HPDE6-E6E7 (cell line): ENCODE data around the gene MARCHF3.

Experiments
- DNase-seq: peaks from one replicate; pipeline ENCODE4 v3.0.0; 2011; ENCODE audit warnings: missing footprints; ENCODE audit errors: extremely low spot score

MARCHF3 gene

DNA sequence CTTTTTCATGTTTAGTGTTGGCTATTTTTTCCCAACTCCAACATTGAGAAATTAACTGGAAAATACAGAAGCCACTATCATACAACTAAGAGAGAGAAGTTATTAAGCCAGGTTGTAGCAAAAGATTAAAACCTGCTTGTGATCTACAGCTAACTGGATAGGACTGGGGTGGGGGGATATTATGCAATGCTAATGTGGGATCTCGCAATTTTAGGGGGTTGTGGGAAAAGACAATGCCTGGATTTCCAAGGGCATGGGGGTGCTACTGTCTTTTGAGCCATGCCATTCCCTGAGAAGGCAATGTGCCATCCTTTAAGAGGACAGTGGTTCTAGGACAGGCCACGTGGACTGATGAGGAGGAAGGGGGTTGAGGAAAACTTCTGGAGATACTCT lies 46.5 kb downstream of the MARCHF3 start:
- DNase-seq, result no peak

DNA sequence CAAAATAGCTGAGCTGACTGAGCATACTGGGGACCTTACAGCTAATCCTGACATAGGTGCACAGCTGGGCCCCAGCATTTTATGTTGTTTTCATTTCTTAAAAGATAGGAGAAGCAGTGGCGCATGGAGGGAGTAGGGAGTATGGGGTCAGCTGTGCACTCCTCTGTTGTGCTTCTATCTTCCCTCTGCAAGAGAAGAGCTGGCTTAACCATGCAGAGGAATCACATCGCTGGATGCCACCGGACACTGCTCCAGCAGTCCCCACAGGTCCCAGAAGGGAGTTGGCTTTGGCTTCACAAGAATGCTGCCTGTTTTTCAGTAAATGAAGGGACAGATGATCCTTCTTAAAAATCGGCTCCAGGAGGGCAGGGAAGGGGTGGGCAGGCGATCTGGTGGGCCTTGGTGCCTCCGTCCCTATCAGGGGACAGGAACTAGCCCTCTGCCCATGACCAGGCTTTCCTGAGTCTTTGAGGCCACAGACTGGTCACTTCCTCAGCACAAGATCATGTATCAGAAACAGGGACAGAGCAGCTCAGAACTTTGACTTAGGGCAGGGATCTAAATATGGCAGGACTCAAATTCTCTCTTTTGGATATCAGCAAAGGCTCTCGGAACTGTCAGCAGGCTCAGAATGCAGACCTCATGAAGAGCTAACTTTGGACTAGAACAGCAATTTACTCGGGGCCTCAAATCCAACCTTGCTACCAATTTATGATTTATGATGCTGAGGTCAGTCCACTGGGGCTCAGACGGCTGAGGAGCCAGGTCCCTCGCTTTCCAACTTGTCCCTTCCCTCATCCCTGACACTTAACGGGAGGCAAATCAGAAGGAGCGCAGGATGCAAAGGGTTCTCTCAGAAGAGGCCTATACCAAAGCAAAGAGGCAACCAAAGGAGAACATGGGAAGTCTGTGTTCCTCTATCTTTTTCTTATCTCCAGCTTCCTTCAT lies 47.2 kb downstream of the MARCHF3 start:
- DNase-seq, result no peak

DNA sequence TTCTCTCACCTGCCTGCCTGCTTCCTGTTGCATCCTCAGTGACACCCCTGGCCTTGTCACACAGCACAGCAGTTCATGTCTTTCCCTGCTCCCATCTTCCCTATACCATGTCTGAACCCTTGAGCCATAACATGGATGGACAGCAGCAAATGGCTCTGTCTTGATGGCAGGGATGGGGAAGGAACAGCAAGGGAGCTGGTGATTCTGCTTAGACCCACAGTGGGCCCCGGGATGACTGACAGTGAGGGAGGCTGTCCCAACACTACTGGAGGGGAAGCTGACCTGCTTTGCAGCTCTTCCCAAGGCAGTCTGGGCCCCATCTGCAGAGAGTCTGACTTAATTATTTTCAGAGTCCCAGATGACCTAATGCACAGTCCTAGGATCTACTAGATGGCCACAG lies 48.2 kb downstream of the MARCHF3 start:
- no peak for DNase-seq

DNA sequence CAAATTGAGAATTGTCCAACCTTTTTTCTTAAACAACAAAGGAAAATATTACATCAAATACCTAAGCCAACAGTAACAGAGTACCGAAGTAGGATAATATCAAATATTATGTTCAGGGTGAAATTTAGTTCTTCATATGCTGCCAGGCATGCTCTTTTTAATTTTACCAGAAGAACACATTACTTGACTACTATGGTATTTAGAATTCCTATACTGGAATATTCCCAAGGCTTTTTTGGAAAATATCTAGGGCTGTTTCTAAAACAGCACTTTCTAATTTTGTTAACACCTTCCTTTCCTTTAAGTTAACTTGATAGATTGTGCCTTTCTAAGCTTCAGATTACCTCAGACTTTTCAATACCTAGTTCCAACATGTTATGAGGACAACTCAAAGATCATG lies 48.7 kb downstream of the MARCHF3 start:
- DNase-seq, result no peak

DNA sequence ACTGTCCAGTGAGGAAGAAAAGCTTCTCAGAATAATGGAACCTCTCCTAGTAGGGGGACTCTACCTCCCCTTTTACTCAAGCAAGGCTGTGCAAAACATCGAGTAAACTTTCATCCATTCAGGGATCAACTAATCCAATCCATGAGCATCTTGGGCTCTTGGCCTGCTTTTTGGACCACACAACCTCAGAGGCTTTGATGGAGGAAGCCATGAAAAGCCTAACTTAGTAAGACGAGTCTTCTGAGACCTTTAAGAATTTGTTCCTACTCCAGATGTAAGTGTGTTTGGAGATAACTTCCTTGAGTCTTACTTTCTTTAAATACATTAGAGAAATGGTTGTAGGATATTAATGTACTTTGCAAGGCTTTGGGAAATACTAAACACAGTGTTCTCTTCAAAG lies 49.1 kb downstream of the MARCHF3 start:
- no peak for DNase-seq

DNA sequence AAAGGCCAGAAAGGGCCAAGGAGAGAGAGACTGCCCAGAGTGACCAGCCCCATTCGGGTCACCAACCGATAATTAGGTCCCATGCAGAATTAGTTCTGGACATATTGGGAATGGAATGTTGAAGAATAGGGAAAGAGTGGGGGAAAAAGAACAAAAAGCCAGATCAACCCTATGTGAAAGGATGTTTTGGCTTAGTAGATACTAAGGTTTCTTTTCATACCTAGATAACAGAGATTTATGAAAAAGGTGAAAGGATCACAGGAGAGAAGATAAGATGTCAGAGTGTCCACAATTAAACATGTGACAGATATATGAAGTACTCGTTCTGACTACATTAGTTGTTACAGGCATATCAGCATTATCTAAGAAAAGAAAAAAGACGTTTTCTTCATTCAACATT lies 52.1 kb downstream of the MARCHF3 start:
- no peak for DNase-seq

DNA sequence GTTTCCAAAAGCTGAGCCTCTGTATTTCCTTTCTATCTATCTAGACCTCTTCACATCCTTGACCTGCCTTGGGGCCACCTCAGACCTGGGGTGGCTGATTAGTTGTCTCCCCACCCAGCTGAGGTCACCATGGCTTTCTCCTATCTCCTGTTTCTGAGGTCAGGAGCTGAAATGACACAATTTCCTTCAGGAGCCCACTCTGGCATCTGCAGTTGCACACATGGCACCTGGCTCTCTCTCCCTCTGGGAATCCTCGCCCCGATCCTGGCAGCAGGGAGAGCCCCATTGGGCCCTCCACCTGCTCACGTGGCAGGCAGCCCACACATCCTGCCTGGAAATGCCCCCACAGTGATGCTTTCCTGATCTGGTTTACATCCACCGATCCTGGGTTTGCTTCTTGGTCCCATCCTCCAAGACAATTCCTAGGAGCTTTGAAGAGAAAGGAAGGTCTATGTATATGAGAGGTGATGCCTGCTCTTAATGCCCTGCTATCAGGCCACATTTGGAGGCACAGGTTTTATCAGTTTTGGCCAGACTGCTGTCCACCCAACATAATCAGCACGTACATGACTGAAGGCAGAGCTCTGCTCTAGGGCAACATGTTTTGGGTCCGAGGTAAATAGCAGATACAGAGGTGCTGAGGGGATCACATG lies 53.7 kb downstream of the MARCHF3 start:
- DNase-seq, result no peak

DNA sequence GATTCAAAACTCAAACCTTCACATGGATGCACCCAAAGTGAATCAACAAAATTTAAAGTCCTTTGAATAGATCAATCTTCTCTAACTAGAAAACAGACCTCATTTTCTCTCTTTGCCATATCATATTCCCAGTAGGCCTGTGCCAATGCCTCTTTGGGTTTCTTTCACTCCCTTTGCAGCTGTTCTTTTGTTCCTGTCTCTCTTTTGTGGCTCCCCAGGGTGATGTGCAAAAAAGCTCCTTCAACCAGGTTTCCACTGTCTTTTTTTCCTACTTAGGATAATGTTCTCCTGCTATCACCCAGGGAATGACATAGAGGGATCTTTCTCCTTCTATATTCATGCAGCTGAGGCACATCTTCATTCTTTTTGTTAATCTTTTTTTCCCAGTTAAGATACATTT lies 54.6 kb downstream of the MARCHF3 start:
- DNase-seq, result no peak

DNA sequence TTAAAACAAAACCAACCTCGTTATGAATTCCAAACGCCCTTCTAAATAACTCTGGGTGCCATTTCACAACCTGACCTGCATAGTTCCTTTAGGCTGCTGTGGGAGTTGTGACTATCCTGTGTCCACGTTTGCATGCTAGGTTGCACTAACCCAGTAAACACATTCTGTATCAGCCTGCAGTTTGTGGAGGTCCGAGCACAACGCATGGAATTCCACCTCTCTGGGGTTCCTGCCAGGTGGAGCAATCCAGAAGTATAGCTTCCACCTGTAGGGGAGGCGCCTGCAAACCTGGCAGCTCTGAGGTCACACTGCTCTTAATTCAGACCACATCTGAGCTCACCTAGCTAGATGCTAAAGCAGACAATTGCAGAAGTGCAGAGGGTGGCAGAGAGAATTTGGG lies 57.2 kb downstream of the MARCHF3 start:
- DNase-seq, result no peak

DNA sequence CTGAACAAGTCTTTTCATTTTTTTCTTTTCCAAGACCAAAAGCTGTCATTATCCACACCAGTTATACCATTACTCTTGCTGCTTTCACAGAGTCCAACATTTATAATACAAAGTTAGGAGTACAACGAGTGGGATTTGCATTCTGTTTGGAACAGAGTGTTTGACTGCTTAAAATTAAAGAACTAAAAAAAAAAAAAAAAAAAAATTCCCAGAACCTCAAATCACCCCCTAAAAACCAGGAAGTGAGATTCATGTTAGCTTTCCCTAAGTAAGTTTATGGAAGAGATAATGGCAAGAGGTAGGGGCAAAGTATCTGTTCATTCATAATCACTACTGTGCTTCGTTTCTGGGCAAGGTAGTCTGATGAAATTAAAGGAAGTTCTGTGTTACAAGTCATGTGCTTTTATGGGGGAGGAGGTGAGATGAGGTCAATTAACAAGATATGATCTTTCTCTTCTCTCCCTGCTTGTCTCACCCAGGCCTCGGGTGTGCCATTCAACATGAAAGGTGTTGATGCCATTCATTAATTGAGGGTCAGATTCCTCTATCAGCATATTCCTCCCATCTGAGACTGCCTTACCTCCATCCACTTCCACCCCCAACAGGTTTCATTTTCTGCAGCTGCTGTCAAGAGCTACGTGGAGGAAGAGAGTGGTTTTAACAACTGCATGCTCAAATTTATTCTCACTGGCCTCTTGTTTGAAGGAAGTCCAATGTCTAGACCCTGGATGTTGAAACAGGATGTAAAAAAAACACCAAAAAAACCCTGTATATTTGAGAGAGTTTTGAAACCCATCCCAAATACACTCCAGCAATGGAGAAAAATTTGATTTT lies 58.1 kb downstream of the MARCHF3 start:
- no peak for DNase-seq

DNA sequence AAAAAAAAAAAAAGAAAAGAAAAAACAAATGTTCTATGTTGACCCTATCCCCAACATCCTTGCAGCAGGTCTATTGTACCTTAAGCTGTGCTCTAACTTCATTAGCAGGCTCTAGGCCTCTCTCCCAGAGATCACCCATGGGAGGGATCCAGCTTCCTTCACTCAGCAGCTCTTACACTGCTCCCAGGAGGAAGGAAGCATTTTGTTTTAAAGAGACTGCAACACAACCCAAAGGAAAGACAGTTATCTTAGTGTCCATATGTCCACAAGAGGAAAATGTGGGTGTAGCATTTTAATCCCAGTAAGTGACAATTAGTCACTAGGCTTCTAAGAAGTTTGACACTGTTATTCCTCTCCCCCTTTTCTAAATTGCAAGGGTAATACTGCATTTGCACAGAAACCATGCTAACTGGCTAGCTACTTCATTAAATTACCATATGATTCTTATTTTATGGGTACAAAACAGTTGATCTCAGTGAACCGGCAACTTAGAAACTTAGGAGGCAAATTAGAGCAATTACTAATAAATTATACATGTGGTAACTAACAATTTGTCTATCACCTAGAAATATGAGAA lies 58.8 kb downstream of the MARCHF3 start:
- DNase-seq, result no peak

DNA sequence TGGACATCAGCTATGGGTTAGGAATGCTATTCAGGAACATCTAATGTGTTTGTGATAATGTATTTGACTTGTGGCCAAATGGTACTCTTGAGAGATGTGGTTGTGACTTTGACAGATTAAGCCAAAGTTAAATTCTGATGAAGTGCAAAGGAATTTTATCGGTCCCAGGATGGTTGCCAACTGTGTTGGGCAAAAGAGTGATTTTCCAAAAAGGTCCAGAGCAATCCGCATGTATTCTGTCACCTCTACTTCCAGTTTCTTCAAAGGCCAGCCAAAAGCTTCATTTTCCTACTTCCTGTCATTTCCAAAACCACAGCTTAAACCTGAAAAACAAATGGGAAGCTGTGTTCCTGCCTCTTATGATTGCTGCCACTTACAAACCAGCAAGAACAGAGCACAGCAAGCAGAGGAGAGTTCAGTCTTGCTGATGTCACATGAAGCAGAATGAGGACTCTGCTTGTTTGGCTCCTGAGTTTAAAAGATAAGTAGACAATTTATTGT lies 59.8 kb downstream of the MARCHF3 start:
- DNase-seq, result no peak

DNA sequence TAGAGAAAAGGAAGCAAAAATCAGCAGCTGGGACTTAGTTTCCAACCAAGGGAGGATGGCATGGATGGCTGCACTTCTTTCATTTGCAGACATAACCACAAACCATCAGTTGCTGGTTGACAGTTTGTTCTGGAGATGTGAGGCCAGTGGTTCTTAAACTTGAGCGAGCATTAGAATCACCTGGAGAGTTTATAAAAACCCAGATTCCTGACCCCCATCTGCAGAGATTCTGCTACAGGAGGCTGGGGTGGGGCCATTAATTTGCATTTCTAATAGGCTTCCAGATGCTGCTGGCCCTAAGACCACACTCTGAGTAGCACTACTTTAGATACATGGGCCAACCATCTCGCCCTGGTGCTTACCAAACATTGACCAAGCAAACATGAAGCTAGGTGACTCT lies 60.8 kb downstream of the MARCHF3 start:
- no peak for DNase-seq

DNA sequence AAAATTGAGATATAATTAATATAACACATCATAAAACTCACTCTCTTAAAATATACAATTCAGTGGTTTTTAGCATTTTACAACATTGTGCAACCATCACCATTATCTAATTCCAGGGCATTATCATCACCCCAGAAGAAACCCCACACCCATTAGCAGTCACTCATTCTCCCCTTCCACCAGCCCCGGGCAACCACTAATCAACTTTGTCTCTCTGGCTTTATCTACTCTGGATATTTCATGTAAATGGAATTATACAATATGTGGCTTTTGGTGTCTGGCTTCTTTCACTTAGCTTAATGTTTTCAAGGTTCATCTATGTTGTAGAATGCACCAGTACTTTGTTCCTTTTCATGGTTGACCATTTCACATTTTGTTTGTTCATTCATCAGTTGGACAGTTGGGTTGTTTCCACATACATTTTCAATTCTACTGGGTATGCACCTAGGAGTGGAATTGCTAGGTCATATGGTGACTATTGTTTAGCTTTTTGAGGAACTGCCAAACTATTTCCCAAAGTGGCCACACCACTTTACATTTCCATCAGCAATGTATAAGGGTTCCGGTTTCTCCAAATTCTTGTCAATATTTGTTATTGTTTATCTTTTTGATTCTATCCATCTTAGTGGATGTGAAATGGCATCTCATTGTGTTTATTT lies 62.4 kb downstream of the MARCHF3 start:
- DNase-seq, result no peak

DNA sequence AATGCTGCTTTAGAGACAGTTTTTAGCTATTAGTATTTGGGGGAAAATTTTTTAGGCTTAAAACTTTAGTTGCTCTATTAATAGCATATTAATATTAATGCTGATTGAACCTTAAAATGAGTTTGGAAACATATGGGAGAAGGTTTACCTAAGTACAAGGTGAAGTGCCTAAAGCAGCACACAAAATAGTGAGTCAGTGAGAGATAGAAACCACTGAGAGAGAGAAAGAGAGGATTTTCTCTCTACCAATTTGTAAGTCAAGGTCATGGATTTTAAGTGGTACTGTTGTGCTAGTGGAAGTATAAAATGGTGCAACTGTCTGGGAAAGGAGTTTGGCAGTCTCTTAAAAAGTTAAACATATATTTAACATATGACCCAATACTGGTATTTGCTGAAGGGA lies 64.9 kb downstream of the MARCHF3 start:
- DNase-seq, result no peak

DNA sequence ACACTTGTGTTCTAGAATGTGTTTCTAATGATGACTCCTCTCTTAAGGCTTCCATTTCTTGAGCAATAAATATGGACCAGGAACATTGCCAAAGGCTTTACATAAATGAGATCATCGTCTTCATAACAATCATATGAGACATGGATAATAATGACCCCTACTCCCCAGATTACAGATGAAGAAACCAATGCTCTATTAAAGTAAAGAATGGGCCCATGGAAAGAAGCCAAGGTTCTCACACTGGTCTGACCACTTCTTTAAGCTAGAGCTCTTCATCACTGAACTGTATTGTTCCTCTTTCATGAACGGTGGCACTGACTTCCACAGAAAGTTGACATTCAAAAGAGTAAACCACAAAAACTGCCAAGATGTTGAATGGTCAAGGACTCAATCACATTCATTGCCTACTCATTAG lies 65.3 kb downstream of the MARCHF3 start:
- no peak for DNase-seq

DNA sequence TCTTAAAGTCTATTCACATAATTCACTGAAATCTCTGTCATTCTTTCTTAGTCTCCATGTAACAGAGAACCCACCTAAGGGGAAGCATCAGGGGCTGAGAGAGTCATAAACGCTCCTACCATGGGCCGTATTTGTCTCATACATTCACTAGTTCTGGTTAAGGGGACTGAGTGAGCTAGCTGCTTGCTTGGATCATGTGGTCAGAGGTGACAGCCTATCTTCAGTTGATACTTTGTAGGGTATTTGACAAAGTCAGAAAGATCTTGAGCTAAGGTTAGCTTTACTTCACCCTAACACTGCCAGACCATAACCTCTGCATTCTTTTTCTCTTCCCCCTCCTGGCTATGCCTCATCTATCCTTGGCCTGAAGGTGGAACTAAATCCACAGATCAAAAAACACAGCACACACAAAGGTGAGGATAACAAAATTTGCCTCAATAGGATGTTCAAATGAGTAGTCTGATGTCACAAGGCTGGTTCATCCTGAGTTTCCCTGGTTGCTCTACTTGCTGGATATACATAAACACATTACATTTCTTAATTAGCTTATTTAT lies 66.5 kb downstream of the MARCHF3 start:
- no peak for DNase-seq

DNA sequence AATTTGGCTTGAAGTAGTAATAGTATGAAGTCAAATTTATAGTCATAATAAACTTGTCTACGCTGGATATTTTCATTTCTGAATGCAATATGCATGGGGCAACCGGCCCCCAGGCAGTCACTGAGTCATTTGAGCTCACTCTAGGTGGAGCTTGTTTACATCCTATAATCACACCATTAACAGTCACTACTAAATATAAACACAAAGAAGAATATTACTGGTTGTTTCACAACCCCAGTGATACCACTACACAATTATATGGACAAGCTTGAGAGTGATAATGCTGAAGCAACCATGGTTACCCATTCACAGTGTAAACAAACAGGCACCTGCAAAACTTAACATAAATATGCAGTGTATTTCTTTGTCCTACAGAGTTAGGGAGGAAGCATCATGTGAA lies 68.7 kb downstream of the MARCHF3 start:
- peak; percentile 13 for DNase-seq

DNA sequence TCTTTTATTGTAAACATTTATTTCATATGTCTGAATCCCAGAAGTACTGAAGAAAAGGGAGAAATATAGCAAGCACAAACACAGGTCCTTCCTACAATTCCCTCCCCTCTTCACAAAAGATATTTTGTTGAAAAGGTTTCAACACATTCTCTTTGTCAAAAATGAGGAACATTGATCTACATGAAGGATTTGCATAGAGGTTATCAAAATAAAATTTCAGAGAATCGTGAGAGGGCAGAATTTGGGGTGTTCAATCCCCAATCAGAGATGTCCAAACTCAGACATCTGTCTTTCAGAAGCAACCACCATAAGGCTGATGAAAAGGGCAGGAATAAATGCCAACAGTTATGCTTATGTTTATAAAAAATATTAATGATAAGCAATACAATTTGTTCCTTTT lies 69.2 kb downstream of the MARCHF3 start:
- DNase-seq, result no peak

DNA sequence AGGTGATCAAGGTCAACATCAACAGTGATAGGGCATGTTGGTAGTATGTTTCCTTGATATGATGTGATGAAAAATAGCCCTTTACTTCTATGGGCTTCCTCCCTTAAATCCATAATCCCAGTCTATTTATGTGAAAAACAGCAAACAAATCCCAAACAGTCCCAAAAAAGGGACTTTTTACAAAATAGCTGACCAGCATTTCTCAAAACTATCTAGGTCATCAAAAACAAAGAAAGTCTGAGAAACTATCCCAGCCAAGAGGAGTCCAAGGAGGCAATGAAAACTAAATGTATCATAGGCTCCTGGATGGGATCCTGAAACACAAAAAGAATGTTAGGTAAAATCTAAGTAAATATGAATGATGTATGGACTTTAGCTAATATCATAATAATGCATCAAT lies 71.2 kb downstream of the MARCHF3 start:
- no peak for DNase-seq

DNA sequence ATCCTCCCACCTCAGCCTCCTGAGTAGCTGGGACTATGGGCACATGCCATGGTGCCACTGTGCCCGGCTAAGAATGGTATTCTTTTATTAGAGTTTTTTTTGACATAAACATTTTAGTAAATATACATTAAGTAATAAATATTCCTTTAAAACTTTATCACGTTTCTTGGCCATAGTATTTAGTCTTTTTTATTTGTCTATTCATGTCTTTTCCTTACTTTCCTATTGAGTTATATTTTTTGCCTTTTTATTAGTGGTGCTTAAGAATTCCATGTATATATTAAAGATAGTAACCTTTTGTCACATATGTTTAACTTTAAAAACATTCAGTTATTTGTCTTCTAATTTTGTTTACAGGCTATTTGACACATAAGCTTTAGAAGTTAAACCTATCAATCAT lies 73.4 kb downstream of the MARCHF3 start:
- no peak for DNase-seq
